Stimulated activated naive CD8-positive, alpha-beta T cell treated with anti-CD3 and anti-CD28 coated beads, Interleukin-15, Interleukin-2, amounts not matched to agents 100 ng/mL and 50 ng/mL, for 24 hours (primary cell): ENCODE results near the gene COL6A1.

Source experiments
- H3K27ac Mint-ChIP-seq: one replicate; pipeline ENCODE4 v1.8.0; 2021; ENCODE audit warnings: mild to moderate bottlenecking, mixed read lengths
- H3K27me3 Mint-ChIP-seq: one replicate; pipeline ENCODE4 v1.8.0; 2021; ENCODE audit warnings: mixed read lengths
- H3K36me3 Mint-ChIP-seq: one replicate; pipeline ENCODE4 v1.8.0; 2021; ENCODE audit warnings: low read depth, mixed read lengths
- H3K4me1 Mint-ChIP-seq: one replicate; pipeline ENCODE4 v1.8.0; 2021; ENCODE audit warnings: low read depth, mixed read lengths
- H3K4me3 Mint-ChIP-seq: one replicate; pipeline ENCODE4 v1.8.0; 2021; ENCODE audit warnings: mild to moderate bottlenecking, mixed read lengths
- H3K9me3 Mint-ChIP-seq: one replicate; pipeline ENCODE4 v1.8.0; 2021; ENCODE audit warnings: mixed read lengths

Gene COL6A1

DNA sequence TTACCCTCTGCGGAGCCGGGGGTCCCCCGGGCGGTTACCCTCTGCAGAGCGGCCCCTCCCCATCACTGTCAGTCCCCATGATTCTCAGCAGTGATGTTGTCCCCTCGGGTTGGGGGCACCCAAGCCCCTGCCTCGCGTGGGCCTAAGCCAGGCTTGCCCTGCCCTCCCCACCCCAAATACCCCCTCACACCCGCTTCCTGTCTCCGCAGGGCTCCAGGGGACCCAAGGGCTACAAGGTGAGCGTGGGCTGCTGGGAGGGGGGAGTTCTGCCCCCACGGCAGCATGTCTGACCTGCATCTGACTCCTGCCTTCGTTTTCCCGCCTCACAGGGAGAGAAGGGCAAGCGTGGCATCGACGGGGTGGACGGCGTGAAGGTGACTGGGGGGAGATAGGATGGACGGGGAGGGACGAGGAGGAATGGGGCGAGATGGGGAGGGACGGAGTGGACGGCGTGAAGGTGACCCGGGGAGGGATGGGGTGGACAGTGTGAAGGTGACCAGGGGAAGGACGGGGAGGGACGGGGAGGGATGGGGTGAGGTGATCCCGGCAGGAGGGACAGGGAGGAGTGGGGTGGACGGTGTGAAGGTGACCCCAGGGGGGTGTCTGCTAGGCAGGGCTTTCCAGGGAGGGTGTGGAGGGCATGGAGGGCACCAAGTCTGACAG lies 8.6 kb downstream of the COL6A1 start:
- no peak overlapping the region for H3K4me3 Mint-ChIP-seq
- H3K27ac Mint-ChIP-seq = no peak overlapping the region
- no peaks in the 10 kb centered on the region for H3K4me1 Mint-ChIP-seq
- H3K36me3 Mint-ChIP-seq = peaks cover 2% of the 10 kb centered on the region
- no peaks in the 10 kb centered on the region for H3K9me3 Mint-ChIP-seq
- H3K27me3 Mint-ChIP-seq = no peaks in the 10 kb centered on the region

- H3K4me1 Mint-ChIP-seq = no peaks in the 10 kb centered on the region
These were observed 9.4 kb downstream of the COL6A1 start for GRCh38 chr21:45990741-45991605.

DNA sequence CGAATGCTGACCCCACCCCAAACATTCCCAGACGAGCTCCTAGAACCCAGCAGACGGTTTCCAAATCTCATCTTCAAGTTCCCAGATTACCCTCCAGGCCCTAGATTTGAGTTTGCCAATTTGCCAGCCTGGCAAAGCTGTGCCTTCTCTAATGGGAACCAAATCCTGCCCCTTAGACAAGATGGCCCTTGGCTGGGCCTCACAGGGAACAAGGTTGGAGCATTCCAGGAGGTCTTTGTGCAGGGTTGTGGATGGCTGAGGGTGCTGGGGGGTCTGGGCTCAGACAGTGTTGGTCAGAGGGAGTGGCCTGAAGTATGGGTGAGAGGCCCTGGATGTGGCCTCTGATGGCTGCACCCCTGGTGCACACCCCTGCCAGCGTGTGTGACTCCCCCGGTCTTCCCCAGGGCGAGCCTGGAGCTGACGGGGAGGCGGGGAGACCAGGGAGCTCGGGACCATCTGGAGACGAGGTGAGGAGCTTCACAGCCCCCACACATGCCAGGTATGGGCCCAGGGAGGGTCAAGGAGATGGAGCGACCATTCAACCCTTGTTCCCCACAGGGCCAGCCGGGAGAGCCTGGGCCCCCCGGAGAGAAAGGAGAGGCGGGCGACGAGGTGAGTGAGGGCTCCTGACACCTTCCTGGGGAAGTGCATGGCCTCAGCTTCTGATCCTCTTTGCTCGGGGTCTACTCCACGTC lies 10.2 kb downstream of the COL6A1 start:
- no peaks in the 10 kb centered on the region for H3K9me3 Mint-ChIP-seq
- H3K27ac Mint-ChIP-seq = no peak overlapping the region

More at GRCh38 chr21:45990741-45991605, 9.4 kb downstream of the COL6A1 start:
- Mint-ChIP-seq H3K27me3 (no peaks in the 10 kb centered on the region), H3K27ac (no peak overlapping the region), H3K36me3 (no peaks in the 10 kb centered on the region), H3K9me3 (no peaks in the 10 kb centered on the region), H3K4me3 (no peak overlapping the region)

DNA sequence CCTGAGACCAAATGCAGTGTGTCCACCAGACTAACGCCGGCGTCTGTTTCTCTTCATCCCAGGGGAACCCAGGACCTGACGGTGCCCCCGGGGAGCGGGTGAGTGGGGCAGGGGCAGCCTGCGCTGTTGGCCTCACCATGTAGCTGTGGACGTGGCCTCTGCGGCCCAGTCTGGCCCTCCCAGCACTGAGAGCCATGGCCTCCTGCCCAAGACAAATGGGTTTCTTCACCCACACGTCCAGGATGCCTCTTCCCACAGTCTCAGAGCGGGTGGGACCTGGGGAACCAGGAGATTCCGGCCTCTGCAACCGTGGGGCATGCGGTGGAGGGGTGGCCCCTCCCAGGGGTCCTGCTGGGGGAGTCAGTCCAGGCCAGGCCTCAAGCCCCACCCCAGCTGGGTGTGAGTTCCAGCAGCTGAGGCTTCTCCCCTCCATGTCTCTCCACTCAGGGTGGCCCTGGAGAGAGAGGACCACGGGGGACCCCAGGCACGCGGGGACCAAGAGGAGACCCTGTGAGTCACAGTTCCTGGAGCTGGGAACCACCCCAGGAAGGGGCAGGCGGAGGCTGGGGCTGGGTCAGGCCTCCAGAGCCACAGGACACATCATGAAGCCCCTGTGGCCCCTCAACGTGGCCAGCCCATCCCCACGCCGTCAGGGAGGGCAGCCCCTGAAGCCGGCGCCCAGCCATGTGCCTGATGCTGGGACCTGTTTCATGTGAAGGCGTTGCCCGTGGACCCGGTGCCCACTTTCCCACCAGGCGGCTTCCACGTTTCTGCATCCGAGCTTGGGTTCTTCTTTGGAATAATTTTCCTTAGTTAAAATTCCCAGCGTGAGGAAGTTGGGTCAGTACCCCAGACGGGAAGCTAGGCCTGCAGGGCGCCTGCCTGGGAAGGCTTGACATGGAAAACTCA lies 11.0 kb downstream of the COL6A1 start:
- Mint-ChIP-seq H3K4me3 (no peak overlapping the region), H3K9me3 (no peaks in the 10 kb centered on the region), H3K27ac (no peak overlapping the region), H3K4me1 (no peaks in the 10 kb centered on the region), H3K36me3 (no peaks in the 10 kb centered on the region), H3K27me3 (no peaks in the 10 kb centered on the region)

More for the DNA sequence above, 10.2 kb downstream of the COL6A1 start:
- no peaks in the 10 kb centered on the region for H3K27me3 Mint-ChIP-seq
- H3K4me1 Mint-ChIP-seq = no peaks in the 10 kb centered on the region
- no peaks in the 10 kb centered on the region for H3K36me3 Mint-ChIP-seq
- H3K4me3 Mint-ChIP-seq = no peak overlapping the region

DNA sequence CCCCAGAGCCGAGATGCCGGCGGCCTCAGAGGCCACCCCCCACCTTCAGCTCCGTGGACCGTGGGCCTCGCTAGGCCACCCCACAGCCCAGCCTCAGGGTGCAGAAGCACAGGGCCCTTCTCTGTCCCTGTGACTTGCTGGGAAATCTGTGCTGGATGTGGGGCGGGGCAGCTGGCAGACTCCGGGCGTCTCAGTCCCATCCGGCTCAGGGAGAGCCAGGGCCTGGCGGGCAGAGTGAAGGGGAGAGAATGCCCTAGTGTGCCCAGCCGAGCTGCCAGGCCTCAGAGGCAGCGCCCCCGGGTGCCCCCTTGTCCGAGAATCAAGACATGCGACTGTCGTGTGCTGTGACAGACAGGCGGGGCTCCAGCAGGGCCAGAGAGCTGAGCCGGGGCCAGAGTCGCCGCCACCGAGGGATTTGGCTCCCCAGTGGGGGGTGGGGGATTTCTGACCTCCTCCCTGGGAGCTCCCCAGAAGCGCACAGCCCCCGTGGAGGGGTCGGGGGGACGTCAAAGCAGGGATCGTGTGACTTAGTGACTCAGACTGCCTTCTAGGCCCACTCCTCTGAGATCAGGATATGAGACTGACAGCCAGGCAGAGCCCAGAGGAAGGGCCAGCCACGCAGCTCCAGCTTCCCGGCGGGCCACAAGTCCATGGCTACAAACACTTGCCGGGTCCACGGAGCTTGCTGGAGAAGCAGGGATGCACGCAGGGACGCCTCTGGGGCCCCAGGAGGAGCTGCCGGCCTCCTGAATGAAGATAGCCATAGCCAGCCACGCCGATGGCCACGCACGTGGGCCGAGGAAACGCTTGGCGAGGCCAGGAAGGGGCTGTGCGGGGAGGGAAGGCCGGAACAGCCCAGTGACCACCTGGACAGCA lies 11.9 kb downstream of the COL6A1 start:
- Mint-ChIP-seq H3K4me1 (no peaks in the 10 kb centered on the region), H3K27me3 (no peaks in the 10 kb centered on the region), H3K9me3 (no peaks in the 10 kb centered on the region)

DNA sequence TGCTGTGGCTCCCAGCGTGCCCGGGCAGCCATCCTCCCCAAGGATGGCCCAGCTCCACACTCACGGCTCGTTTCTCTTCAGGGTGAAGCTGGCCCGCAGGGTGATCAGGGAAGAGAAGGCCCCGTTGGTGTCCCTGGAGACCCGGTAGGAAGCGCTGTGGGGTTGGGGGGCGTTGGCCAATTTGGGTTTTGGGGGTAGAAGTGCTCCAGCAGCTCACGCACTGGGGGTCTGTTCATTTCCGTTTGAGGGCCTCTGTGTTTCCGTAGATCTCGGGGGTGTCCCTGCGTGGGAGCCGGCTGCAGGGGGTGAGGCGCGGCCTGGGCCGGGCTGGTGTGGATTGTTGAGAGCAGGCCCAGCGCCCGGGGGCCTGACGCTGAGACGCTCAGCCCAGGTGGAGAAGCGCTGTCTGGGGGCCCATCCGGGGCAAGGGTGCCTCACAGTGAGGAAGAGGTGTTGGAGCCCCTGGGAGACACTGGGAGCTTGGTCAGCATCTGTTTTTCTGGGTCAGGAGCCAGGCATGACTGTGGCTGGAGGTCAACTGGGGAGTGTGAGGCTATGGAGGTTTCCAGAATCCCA lies 12.6 kb downstream of the COL6A1 start:
- Mint-ChIP-seq H3K4me3 (no peak overlapping the region), H3K27me3 (no peaks in the 10 kb centered on the region), H3K27ac (no peak overlapping the region), H3K9me3 (no peaks in the 10 kb centered on the region), H3K4me1 (no peaks in the 10 kb centered on the region), H3K36me3 (no peaks in the 10 kb centered on the region)

More for the DNA sequence above, 11.9 kb downstream of the COL6A1 start:
- Mint-ChIP-seq H3K27ac (no peak overlapping the region), H3K4me3 (no peak overlapping the region), H3K36me3 (no peaks in the 10 kb centered on the region)

DNA sequence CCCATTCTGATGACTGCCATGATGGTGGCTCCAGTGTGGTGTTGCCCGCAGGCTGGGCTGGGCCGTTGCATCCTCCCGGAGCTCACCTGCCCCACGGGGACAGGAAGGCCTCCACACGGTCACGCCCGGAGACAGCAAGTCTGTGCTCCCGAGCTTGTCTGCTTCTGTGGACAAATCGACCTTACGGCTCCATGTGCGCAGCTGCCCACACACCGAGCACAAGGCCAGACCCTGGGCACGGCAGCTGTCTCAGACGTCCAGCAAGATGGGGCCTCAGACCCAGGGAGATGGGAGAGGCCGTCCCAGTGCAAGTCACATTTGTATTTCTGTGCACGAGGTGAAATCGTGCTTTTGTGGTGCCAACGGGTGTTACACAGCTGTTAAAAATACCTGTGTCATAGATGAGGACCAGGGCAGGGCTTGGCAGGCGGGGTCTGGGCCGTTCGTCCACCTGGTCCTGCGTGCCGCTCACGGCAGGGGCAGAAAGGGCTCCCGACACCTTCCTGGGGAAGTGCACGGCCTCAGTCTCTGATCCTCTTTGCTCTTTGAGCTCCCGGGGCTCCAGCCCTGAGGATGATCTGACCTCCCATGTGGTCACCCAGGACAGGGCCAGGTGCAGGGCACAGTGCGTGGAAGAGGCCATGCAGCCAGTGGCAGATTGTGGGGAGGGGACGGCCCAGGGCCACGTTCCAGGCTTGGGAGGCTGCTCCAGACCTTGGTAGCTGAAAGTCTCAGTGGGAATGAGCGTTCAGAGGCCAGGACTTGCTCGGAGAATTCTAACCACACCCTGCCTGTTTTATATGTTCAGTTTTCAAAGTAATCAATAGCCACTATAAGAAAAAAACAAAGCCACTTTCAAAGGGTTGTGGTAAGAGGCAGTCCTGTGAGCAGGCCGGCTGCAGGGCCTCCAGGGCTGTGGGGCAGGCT lies 13.5 kb downstream of the COL6A1 start:
- H3K9me3 Mint-ChIP-seq = no peaks in the 10 kb centered on the region
- H3K27me3 Mint-ChIP-seq = no peaks in the 10 kb centered on the region
- H3K36me3 Mint-ChIP-seq = no peaks in the 10 kb centered on the region
- H3K27ac Mint-ChIP-seq = no peak overlapping the region
- no peak overlapping the region for H3K4me3 Mint-ChIP-seq
- H3K4me1 Mint-ChIP-seq = no peaks in the 10 kb centered on the region

GRCh38 chr21:45995686-45996179 lies 14.2 kb downstream of the COL6A1 start:
- Mint-ChIP-seq H3K27me3 (no peaks in the 10 kb centered on the region), H3K9me3 (no peaks in the 10 kb centered on the region), H3K4me1 (no peaks in the 10 kb centered on the region)

GRCh38 chr21:45996311-45997204 lies 15.0 kb downstream of the COL6A1 start:
- no peak overlapping the region for H3K27ac Mint-ChIP-seq
- no peaks in the 10 kb centered on the region for H3K27me3 Mint-ChIP-seq
- H3K4me1 Mint-ChIP-seq = no peaks in the 10 kb centered on the region
- no peaks in the 10 kb centered on the region for H3K9me3 Mint-ChIP-seq
- no peak overlapping the region for H3K4me3 Mint-ChIP-seq
- no peaks in the 10 kb centered on the region for H3K36me3 Mint-ChIP-seq

More at GRCh38 chr21:45995686-45996179, 14.2 kb downstream of the COL6A1 start:
- Mint-ChIP-seq H3K27ac (no peak overlapping the region), H3K4me3 (no peak overlapping the region), H3K36me3 (no peaks in the 10 kb centered on the region)

GRCh38 chr21:45997205-45997494 lies 15.6 kb downstream of the COL6A1 start:
- Mint-ChIP-seq H3K4me3 (no peak overlapping the region), H3K27me3 (no peaks in the 10 kb centered on the region), H3K4me1 (no peaks in the 10 kb centered on the region), H3K27ac (no peak overlapping the region), H3K9me3 (no peaks in the 10 kb centered on the region), H3K36me3 (no peaks in the 10 kb centered on the region)

DNA sequence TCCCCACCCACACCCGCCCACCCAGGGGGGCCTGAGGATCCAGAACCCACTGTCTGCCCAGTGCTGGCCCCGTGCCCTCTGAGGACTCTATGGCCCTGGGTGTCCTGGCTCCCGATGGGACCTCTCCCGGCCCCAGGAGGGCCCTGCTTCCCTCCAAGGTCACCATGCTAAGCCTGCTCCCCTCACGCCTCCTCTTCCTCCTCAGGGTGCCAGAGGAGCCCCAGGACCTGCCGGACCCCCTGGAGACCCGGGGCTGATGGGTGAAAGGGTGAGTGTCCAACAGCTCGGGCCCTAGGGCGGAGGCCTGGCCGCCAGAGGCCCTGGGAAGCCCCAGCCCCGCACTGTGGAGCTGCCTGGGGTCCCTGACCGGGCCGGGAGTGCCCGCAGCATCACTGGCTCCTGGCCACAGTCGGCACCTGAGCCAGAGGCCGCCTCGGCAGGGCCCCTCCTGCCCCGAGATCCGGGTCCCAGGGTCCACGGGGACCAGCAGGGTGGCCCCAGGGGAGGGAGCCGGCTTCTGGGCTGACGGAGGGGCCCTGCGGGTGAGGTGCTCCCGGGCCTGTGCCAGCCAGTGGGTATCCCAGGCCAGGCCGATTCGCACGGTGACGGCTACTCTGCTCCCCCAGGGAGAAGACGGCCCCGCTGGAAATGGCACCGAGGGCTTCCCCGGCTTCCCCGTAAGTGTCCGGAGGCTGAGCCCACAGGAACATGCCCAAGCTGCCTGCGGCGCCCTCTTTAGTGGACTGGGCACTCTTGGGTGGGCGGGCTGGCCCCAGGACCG lies 16.1 kb downstream of the COL6A1 start:
- H3K9me3 Mint-ChIP-seq = no peaks in the 10 kb centered on the region
- H3K36me3 Mint-ChIP-seq = no peaks in the 10 kb centered on the region
- no peaks in the 10 kb centered on the region for H3K4me1 Mint-ChIP-seq
- H3K4me3 Mint-ChIP-seq = no peak overlapping the region
- no peak overlapping the region for H3K27ac Mint-ChIP-seq
- no peaks in the 10 kb centered on the region for H3K27me3 Mint-ChIP-seq
